HG03521 (cell line): ENCODE measurements around the gene DHFR2.

Source experiments
- ATAC-seq: cut with Tn5 transposase; IDR thresholded peaks from one replicate; pipeline ENCODE4 v1.9.1; 2021; ENCODE audit warnings: mild to moderate bottlenecking, moderate library complexity; ENCODE audit not compliant: unreplicated experiment

The DHFR2 gene

GRCh38 chr3:94008253-94008652, 54.5 kb downstream of the DHFR2 start:
- no peak for ATAC-seq
